Measurements from ENCODE around the gene KCNQ1.
"Not testable (repeated sequence)": the region's sequence is repeated elsewhere in the genome, so short reads cannot be mapped to it uniquely, and the experiment has no call there.

KCNQ1 gene

GRCh38 chr11:2631161-2631560, 186.4 kb downstream of the KCNQ1 start:
- peaks cover 47% of the 10 kb centered on the region for H3K27me3 ChIP-seq (ENCODE audit: control insufficient read depth, insufficient read depth, low read length)
- H3K27ac ChIP-seq (ENCODE audit: low read depth, low read length) = no peak overlapping the region
- H3K9me3 ChIP-seq (ENCODE audit: control insufficient read depth, insufficient read depth, low read depth, low read length) = peaks cover 68% of the 10 kb centered on the region
- H3K36me3 ChIP-seq (ENCODE audit: control insufficient read depth, insufficient read depth, low read length) = no peaks in the 10 kb centered on the region
- no peak overlapping the region for H3K4me3 ChIP-seq (ENCODE audit: low read depth, low read length)
- H3K9ac ChIP-seq (ENCODE audit: low read length) = no peak overlapping the region
- H3K4me1 ChIP-seq (ENCODE audit: control insufficient read depth, insufficient read depth, low read length) = no peaks in the 10 kb centered on the region

- H3K9me3 ChIP-seq (ENCODE audit: control insufficient read depth, insufficient read depth, low read depth, low read length) = peaks cover 59% of the 10 kb centered on the region
Observed at GRCh38 chr11:2639763-2640162, 195.0 kb downstream of the KCNQ1 start.

GRCh38 chr11:2641623-2642022, 196.8 kb downstream of the KCNQ1 start:
- peaks cover 75% of the 10 kb centered on the region for H3K9me3 ChIP-seq (ENCODE audit: control insufficient read depth, insufficient read depth, low read depth, low read length)
- H3K27me3 ChIP-seq (ENCODE audit: control insufficient read depth, insufficient read depth, low read length) = peaks cover 22% of the 10 kb centered on the region; the same call in 1 of the 2 replicates

More at GRCh38 chr11:2639763-2640162, 195.0 kb downstream of the KCNQ1 start:
- not testable (repeated sequence) for H3K36me3 ChIP-seq (ENCODE audit: control insufficient read depth, insufficient read depth, low read length); H3K9ac ChIP-seq (ENCODE audit: low read length); H3K27me3 ChIP-seq (ENCODE audit: control insufficient read depth, insufficient read depth, low read length); H3K4me1 ChIP-seq (ENCODE audit: control insufficient read depth, insufficient read depth, low read length); H3K4me3 ChIP-seq (ENCODE audit: low read depth, low read length); H3K27ac ChIP-seq (ENCODE audit: low read depth, low read length)

GRCh38 chr11:2643746-2644145, 198.9 kb downstream of the KCNQ1 start:
- Histone ChIP-seq H3K9ac (ENCODE audit: low read length) (no peak overlapping the region), H3K27ac (ENCODE audit: low read depth, low read length) (no peak overlapping the region), H3K36me3 (ENCODE audit: control insufficient read depth, insufficient read depth, low read length) (no peaks in the 10 kb centered on the region), H3K27me3 (ENCODE audit: control insufficient read depth, insufficient read depth, low read length) (peaks cover 24% of the 10 kb centered on the region; the same call in 1 of the 2 replicates), H3K9me3 (ENCODE audit: control insufficient read depth, insufficient read depth, low read depth, low read length) (peaks cover 89% of the 10 kb centered on the region), H3K4me1 (ENCODE audit: control insufficient read depth, insufficient read depth, low read length) (no peaks in the 10 kb centered on the region), H3K4me3 (ENCODE audit: low read depth, low read length) (no peak overlapping the region)

More at GRCh38 chr11:2641623-2642022, 196.8 kb downstream of the KCNQ1 start:
- Histone ChIP-seq H3K27ac (ENCODE audit: low read depth, low read length) (no peak overlapping the region), H3K9ac (ENCODE audit: low read length) (no peak overlapping the region), H3K4me3 (ENCODE audit: low read depth, low read length) (no peak overlapping the region), H3K4me1 (ENCODE audit: control insufficient read depth, insufficient read depth, low read length) (no peaks in the 10 kb centered on the region), H3K36me3 (ENCODE audit: control insufficient read depth, insufficient read depth, low read length) (no peaks in the 10 kb centered on the region)

GRCh38 chr11:2644844-2645778, 200.3 kb downstream of the KCNQ1 start:
- Histone ChIP-seq H3K36me3 (ENCODE audit: control insufficient read depth, insufficient read depth, low read length) (no peaks in the 10 kb centered on the region), H3K4me3 (ENCODE audit: low read depth, low read length) (no peak overlapping the region), H3K9me3 (ENCODE audit: control insufficient read depth, insufficient read depth, low read depth, low read length) (peaks cover 93% of the 10 kb centered on the region), H3K27ac (ENCODE audit: low read depth, low read length) (no peak overlapping the region), H3K9ac (ENCODE audit: low read length) (no peak overlapping the region), H3K4me1 (ENCODE audit: control insufficient read depth, insufficient read depth, low read length) (no peaks in the 10 kb centered on the region), H3K27me3 (ENCODE audit: control insufficient read depth, insufficient read depth, low read length) (peaks cover 24% of the 10 kb centered on the region; the same call in 1 of the 2 replicates)

GRCh38 chr11:2645779-2646118, 200.9 kb downstream of the KCNQ1 start:
- no peak overlapping the region for H3K4me3 ChIP-seq (ENCODE audit: low read depth, low read length)
- H3K4me1 ChIP-seq (ENCODE audit: control insufficient read depth, insufficient read depth, low read length) = no peaks in the 10 kb centered on the region
- H3K9ac ChIP-seq (ENCODE audit: low read length) = no peak overlapping the region
- H3K9me3 ChIP-seq (ENCODE audit: control insufficient read depth, insufficient read depth, low read depth, low read length) = peaks cover 93% of the 10 kb centered on the region
- no peak overlapping the region for H3K27ac ChIP-seq (ENCODE audit: low read depth, low read length)
- no peaks in the 10 kb centered on the region for H3K36me3 ChIP-seq (ENCODE audit: control insufficient read depth, insufficient read depth, low read length)
- H3K27me3 ChIP-seq (ENCODE audit: control insufficient read depth, insufficient read depth, low read length) = peaks cover 30% of the 10 kb centered on the region; the same call in 1 of the 2 replicates

- Histone ChIP-seq H3K4me1 (ENCODE audit: control insufficient read depth, insufficient read depth, low read length) (no peaks in the 10 kb centered on the region), H3K9me3 (ENCODE audit: control insufficient read depth, insufficient read depth, low read depth, low read length) (peaks cover 92% of the 10 kb centered on the region), H3K27ac (ENCODE audit: low read depth, low read length) (no peak overlapping the region), H3K36me3 (ENCODE audit: control insufficient read depth, insufficient read depth, low read length) (no peaks in the 10 kb centered on the region), H3K27me3 (ENCODE audit: control insufficient read depth, insufficient read depth, low read length) (peaks cover 40% of the 10 kb centered on the region; the same call in 1 of the 2 replicates), H3K9ac (ENCODE audit: low read length) (no peak overlapping the region), H3K4me3 (ENCODE audit: low read depth, low read length) (no peak overlapping the region)
Observed at GRCh38 chr11:2647167-2647566, 202.4 kb downstream of the KCNQ1 start.

- H3K9ac ChIP-seq (ENCODE audit: low read length) = no peak overlapping the region
- no peaks in the 10 kb centered on the region for H3K4me1 ChIP-seq (ENCODE audit: control insufficient read depth, insufficient read depth, low read length)
- H3K9me3 ChIP-seq (ENCODE audit: control insufficient read depth, insufficient read depth, low read depth, low read length) = peaks cover 94% of the 10 kb centered on the region
- peaks cover 46% of the 10 kb centered on the region; the same call in 1 of the 2 replicates for H3K27me3 ChIP-seq (ENCODE audit: control insufficient read depth, insufficient read depth, low read length)
- no peaks in the 10 kb centered on the region for H3K36me3 ChIP-seq (ENCODE audit: control insufficient read depth, insufficient read depth, low read length)
- H3K27ac ChIP-seq (ENCODE audit: low read depth, low read length) = no peak overlapping the region
- H3K4me3 ChIP-seq (ENCODE audit: low read depth, low read length) = no peak overlapping the region
Observed at GRCh38 chr11:2647953-2648352, 203.1 kb downstream of the KCNQ1 start.

GRCh38 chr11:2649400-2649799, 204.6 kb downstream of the KCNQ1 start:
- no peak overlapping the region for H3K27ac ChIP-seq (ENCODE audit: low read depth, low read length)
- H3K36me3 ChIP-seq (ENCODE audit: control insufficient read depth, insufficient read depth, low read length) = no peaks in the 10 kb centered on the region
- no peak overlapping the region for H3K4me3 ChIP-seq (ENCODE audit: low read depth, low read length)
- H3K9ac ChIP-seq (ENCODE audit: low read length) = no peak overlapping the region
- H3K27me3 ChIP-seq (ENCODE audit: control insufficient read depth, insufficient read depth, low read length) = peaks cover 49% of the 10 kb centered on the region; the same call in 1 of the 2 replicates
- H3K4me1 ChIP-seq (ENCODE audit: control insufficient read depth, insufficient read depth, low read length) = no peaks in the 10 kb centered on the region
- peaks cover 95% of the 10 kb centered on the region for H3K9me3 ChIP-seq (ENCODE audit: control insufficient read depth, insufficient read depth, low read depth, low read length)

GRCh38 chr11:2649848-2650247, 205.0 kb downstream of the KCNQ1 start:
- Histone ChIP-seq H3K36me3 (ENCODE audit: control insufficient read depth, insufficient read depth, low read length) (no peaks in the 10 kb centered on the region), H3K27me3 (ENCODE audit: control insufficient read depth, insufficient read depth, low read length) (peaks cover 44% of the 10 kb centered on the region; the same call in 1 of the 2 replicates), H3K9me3 (ENCODE audit: control insufficient read depth, insufficient read depth, low read depth, low read length) (peaks cover 95% of the 10 kb centered on the region), H3K27ac (ENCODE audit: low read depth, low read length) (no peak overlapping the region), H3K4me3 (ENCODE audit: low read depth, low read length) (no peak overlapping the region), H3K4me1 (ENCODE audit: control insufficient read depth, insufficient read depth, low read length) (no peaks in the 10 kb centered on the region), H3K9ac (ENCODE audit: low read length) (no peak overlapping the region)

GRCh38 chr11:2650343-2650867, 205.6 kb downstream of the KCNQ1 start:
- H3K27me3 ChIP-seq (ENCODE audit: control insufficient read depth, insufficient read depth, low read length) = peaks cover 45% of the 10 kb centered on the region; the same call in 1 of the 2 replicates
- H3K4me3 ChIP-seq (ENCODE audit: low read depth, low read length) = no peak overlapping the region
- H3K4me1 ChIP-seq (ENCODE audit: control insufficient read depth, insufficient read depth, low read length) = no peaks in the 10 kb centered on the region
- H3K27ac ChIP-seq (ENCODE audit: low read depth, low read length) = no peak overlapping the region
- H3K9ac ChIP-seq (ENCODE audit: low read length) = no peak overlapping the region
- peaks cover 95% of the 10 kb centered on the region for H3K9me3 ChIP-seq (ENCODE audit: control insufficient read depth, insufficient read depth, low read depth, low read length)
- no peaks in the 10 kb centered on the region for H3K36me3 ChIP-seq (ENCODE audit: control insufficient read depth, insufficient read depth, low read length)
